SH-SY5Y (cell line): ENCODE results near the gene RPLP2.

ENCODE experiments used
- GATA2 ChIP-seq: IDR thresholded peaks from 2 replicates; pipeline ENCODE4 v1.6.1; 2011; ENCODE audit warnings: mild to moderate bottlenecking, low read depth, low read length
- GATA3 ChIP-seq: IDR thresholded peaks from 2 replicates; pipeline ENCODE4 v1.6.1; 2011; ENCODE audit warnings: low read depth, mild to moderate bottlenecking, low read length, moderate library complexity

DNA sequence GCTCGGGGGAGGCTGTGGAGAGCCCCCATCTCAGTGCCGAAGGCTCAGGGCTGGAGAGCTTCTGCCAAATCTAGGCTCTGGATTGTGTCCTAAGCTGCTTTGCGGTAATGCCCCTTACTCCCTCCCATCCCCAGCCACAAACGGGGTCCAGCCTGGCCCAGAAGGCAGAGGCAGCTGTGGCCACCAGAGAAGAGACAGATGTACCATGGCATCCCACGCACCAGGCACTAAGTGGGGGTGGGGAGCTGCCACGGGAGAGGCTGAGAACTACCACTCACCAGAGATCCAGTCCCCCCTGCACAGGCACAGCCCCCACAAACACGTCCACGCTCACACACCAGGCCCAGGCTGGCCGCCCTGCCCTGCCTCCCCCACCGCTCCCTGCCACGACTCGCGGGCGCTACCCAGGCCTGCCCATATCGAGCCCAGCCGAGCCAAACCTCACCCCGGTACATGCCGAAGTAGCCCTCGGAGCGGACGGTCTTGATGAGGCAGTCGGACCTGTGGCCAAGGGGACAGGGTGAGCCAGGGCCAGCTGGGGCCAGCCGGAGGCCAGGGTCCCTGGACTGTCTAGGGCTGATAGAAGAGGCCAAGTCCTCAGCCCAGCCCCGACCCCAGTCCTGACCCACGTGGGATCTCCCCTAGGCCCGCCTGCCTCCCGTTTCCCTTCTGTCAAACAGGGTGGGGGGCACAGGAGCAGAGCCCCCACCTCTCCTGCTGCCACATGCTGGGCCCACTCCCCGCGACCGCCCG lies 15.6 kb upstream of the RPLP2 start:
- TF ChIP-seq GATA3 (no peak), GATA2 (no peak)
